Measurements from ENCODE around the gene INSIG2.

INSIG2 gene

GRCh38 chr2:118127250-118127649 lies 39.0 kb downstream of the INSIG2 start:
- DNase-seq (ENCODE audit: low read depth in 2 of 2), result no peak

DNA sequence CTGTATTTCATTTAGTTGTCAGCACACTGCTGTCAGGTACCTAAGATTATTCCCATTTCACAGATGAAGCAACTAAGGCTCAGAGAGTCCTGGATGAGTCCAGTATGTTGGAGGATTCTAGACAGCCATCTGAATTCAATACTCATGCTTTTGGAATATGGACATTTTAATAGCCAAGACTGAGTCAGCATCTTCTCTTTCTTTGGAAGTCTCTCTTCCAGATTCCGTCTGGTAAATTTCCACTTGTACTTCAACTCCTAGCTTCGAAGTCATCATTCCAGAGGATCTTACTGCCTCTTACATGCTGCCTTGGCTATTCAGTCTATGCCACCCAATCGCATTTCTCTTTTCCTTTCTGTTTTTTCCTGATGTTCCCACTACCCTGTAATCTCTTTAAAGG lies 40.6 kb downstream of the INSIG2 start:
- DNase-seq (ENCODE audit: low read depth in 2 of 2), result no peak

- no peak for DNase-seq (ENCODE audit: low read depth in 2 of 2)
Measured at GRCh38 chr2:118130385-118130784, 42.1 kb downstream of the INSIG2 start.

DNA sequence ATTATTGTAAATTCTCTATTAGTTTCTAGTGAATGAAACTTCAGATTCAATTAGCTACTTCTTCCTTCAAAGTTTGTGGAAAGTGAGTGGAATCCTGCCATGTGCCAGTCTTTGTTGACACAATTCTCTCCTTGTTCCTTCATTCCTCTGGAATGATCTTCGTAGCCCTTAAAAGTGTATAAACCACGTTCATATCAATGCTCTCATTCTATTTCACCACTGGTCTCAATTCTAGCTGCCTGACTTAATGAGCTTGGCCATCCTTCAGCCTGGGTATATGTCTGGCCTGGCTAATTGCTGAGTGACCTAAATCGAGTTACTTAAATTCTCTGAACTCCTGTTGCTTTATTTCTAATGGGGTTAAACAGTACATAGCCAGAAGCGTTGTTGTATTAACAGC lies 43.5 kb downstream of the INSIG2 start:
- no peak for DNase-seq (ENCODE audit: low read depth in 2 of 2)

DNA sequence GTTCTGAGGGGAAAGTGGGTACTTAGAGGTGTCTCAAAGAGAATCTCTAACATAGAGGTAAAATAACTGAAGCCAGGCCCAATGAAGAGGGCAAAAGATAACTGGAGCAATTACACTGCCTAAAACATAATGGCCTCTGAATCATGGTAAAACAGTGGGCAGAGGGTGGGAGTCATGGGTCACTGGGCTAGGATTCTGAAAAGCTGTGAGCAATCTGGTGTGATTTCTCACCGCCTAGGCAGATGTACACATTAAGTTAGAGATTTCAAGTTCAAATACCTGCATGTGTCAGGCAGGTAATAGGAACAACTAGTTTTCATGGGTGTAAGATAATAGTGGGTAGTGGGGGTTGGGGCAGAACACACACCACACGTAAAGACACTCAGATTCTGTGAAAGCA lies 45.6 kb downstream of the INSIG2 start:
- no peak for DNase-seq (ENCODE audit: low read depth in 2 of 2)

- no peak for DNase-seq (ENCODE audit: low read depth in 2 of 2)
Measured at GRCh38 chr2:118134650-118135049, 46.4 kb downstream of the INSIG2 start.

GRCh38 chr2:118145207-118145606 lies 56.9 kb downstream of the INSIG2 start:
- DNase-seq (ENCODE audit: low read depth in 2 of 2), result no peak

GRCh38 chr2:118145806-118146205 lies 57.5 kb downstream of the INSIG2 start:
- no peak for DNase-seq (ENCODE audit: low read depth in 2 of 2)

GRCh38 chr2:118146315-118147283 lies 58.3 kb downstream of the INSIG2 start:
- DNase-seq (ENCODE audit: low read depth in 2 of 2), result no peak

- DNase-seq (ENCODE audit: low read depth in 2 of 2), result no peak
Measured at GRCh38 chr2:118148133-118148532, 59.9 kb downstream of the INSIG2 start.

GRCh38 chr2:118148809-118149208 lies 60.5 kb downstream of the INSIG2 start:
- peak; percentile 39 to 40 for DNase-seq (ENCODE audit: low read depth in 2 of 2)

GRCh38 chr2:118150294-118150693 lies 62.0 kb downstream of the INSIG2 start:
- DNase-seq (ENCODE audit: low read depth in 2 of 2), result no peak

DNA sequence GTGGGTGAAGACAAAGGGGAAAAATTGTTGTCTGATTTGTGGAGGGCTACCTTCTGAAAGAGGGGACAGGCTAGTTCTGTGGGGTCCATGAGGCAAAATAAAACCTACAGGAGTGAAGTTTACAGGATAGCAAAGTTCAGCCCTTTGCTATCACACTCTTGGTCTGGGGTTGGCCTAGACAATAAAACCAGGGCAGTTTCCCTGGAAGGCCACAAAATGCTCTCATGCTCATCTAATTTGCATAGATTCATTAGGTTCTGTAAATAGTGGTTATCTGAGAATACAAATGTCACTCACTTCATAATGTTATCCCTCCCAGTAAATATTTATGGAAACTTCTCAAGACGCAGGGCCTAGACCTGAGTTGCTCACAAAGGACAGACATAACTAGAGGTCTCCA lies 63.6 kb downstream of the INSIG2 start:
- DNase-seq (ENCODE audit: low read depth in 2 of 2), result no peak

- no peak for DNase-seq (ENCODE audit: low read depth in 2 of 2)
Measured at GRCh38 chr2:118153433-118153832, 65.2 kb downstream of the INSIG2 start.

- no peak for DNase-seq (ENCODE audit: low read depth in 2 of 2)
Measured at GRCh38 chr2:118154176-118154575, 65.9 kb downstream of the INSIG2 start.
